Breast epithelium (tissue), 4 donors: ENCODE results near the gene LIMCH1. TPM values are rescaled to one million over a fixed set of nuclear protein-coding genes. Genes with fewer than 3 reads are reported as not detected.

Experiments used
- DNase-seq, 2 donors: peaks; one replicate each; pipeline ENCODE4 v3.0.0-alpha.2; 2019; ENCODE audit warnings: low spot score in 2 of 2
- H3K27ac ChIP-seq, 2 donors: fragments of 200-600 bp; sonication (generic) in 1 of 2; one replicate each; pipeline ENCODE4 v1.5.1; 2016 to 2019; ENCODE audit warnings: mild to moderate bottlenecking in 1 of 2
- H3K27me3 ChIP-seq, 2 donors: fragments of 200-600 bp; sonication (generic) in 1 of 2; one replicate each; pipeline versions ENCODE4 v1.5.1 to v1.6.0; 2017 to 2019; ENCODE audit warnings: control low read depth in 1 of 2, mild to moderate bottlenecking in 1 of 2
- H3K36me3 ChIP-seq: fragments of 200-600 bp; one replicate; pipeline ENCODE4 v1.5.1; 2019
- H3K4me1 ChIP-seq, 2 donors: fragments of 200-600 bp; sonication (generic); one replicate each; pipeline ENCODE4 v1.5.1; 2016 to 2019; ENCODE audit warnings: control low read depth in 1 of 2
- H3K4me3 ChIP-seq, 3 donors: fragments of 200-600 bp; sonication (generic); 1 replicate in 2 of 3; 2 replicates in 1 of 3; pipeline ENCODE4 v1.5.1; 2016 to 2019; ENCODE audit warnings: mild to moderate bottlenecking in 3 of 3, moderate library complexity in 2 of 3
- H3K9me3 ChIP-seq, 2 donors: fragments of 200-600 bp; sonication (generic) in 1 of 2; one replicate each; pipeline ENCODE4 v1.5.1; 2016 to 2019; ENCODE audit warnings: control low read depth in 1 of 2
- CTCF ChIP-seq, 3 donors: fragments of 450-650 bp; IDR thresholded peaks; one replicate each; pipeline ENCODE4 v1.5.1; 2016 to 2017; ENCODE audit warnings: antibody characterized with exemption in 3 of 3, mild to moderate bottlenecking in 3 of 3, moderate library complexity in 3 of 3
- POLR2A ChIP-seq: fragments of 450-650 bp; IDR thresholded peaks from one replicate; pipeline ENCODE4 v1.6.1; 2016; ENCODE audit warnings: antibody characterized with exemption, mild to moderate bottlenecking, moderate library complexity
- POLR2AphosphoS5 ChIP-seq, 3 donors: sonication (generic); formaldehyde crosslinking; IDR thresholded peaks; one replicate each; pipeline ENCODE4 v1.6.1; 2017; ENCODE audit warnings: antibody characterized with exemption in 3 of 3
- intact Hi-C: fragments of 100-400 bp; cut with DNase I; formaldehyde crosslinking; loops from one replicate; pipeline ENCODE4 v1.15.1; 2023; ENCODE audit warnings: low total_unique reads
- total RNA-seq, 3 donors: library from RNA; depleted of rRNA; stranded (reverse); fragments of >200 nt; gene quantifications; one replicate each; pipeline ENCODE4 v1.1.0, GENCODE V29; 2016

The LIMCH1 gene
- total RNA-seq, 3 donors from 2014 or later: 34.6 to 72.2 (median 71.8) TPM

DNA sequence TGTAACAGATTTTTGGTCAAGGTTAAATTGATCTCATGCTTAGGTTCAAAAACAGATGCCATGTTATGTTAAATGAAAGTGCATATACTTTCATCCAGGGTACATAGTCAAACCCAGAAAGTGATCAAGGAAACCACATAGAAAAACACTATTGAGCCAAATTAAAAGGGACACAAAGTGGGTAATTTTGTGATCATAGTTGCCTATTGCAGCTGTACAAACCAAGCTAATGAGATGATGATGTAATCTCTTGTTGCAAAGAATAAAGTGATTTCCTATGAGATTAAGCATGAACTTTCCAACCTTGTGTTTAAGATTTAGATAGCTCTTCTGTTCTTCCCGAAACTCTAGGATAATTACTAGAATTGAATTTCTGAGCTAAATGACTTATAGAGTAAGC lies 20.2 kb upstream of the LIMCH1 start:
- H3K27ac ChIP-seq: no peak overlapping the region
- H3K9me3 ChIP-seq: no peaks in the 10 kb centered on the region
- intact Hi-C loops: no loop called here
- H3K4me3 ChIP-seq: no peak overlapping the region
- no peaks in the 10 kb centered on the region for H3K36me3 ChIP-seq
- TF ChIP-seq CTCF (IDR thresholded peaks at IDR 0.05): no peak
- no peak for TF ChIP-seq POLR2A
- TF ChIP-seq POLR2AphosphoS5 (IDR thresholded peaks at IDR 0.05): no peak
- no peaks in the 10 kb centered on the region for H3K27me3 ChIP-seq
- DNase-seq: no peak
- no peaks in the 10 kb centered on the region for H3K4me1 ChIP-seq

- Histone ChIP-seq H3K27ac (no peak overlapping the region), H3K4me1 (no peaks in the 10 kb centered on the region), H3K27me3 (no peaks in the 10 kb centered on the region), H3K4me3 (no peak overlapping the region), H3K9me3 (no peaks in the 10 kb centered on the region), H3K36me3 (no peaks in the 10 kb centered on the region)
- intact Hi-C loops: no loop called here
- DNase-seq: no peak
- TF ChIP-seq POLR2A (no peak), POLR2AphosphoS5 (IDR thresholded peaks at IDR 0.05) (no peak), CTCF (IDR thresholded peaks at IDR 0.05) (no peak)
These were observed 13.5 kb upstream of the LIMCH1 start for GRCh38 chr4:41524425-41524824.

DNA sequence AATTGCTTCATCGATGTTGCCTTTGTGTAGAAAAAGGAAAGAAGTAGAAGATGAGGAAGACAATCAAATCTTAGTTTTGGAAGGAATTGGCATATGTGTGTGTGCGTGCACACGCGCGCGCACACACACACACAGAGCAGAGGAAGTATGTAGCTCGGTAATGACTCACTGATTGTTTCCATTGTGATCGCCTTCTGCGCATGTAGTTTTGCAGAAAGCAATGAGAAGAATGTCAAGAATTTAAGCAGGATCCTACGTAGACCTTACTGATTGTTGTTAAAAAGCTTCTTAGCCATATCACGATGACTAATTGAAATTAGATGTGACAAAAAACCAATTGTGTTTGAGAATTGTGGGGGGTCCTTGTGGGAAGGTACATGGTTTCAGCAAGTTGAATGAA lies 12.8 kb upstream of the LIMCH1 start:
- Histone ChIP-seq H3K36me3 (no peaks in the 10 kb centered on the region), H3K4me1 (no peaks in the 10 kb centered on the region), H3K9me3 (no peaks in the 10 kb centered on the region), H3K4me3 (no peak overlapping the region), H3K27me3 (no peaks in the 10 kb centered on the region), H3K27ac (no peak overlapping the region)
- TF ChIP-seq POLR2AphosphoS5 (IDR thresholded peaks at IDR 0.05) (no peak), POLR2A (no peak), CTCF (IDR thresholded peaks at IDR 0.05) (no peak)
- no peak for DNase-seq
- intact Hi-C loops: no loop called here

DNA sequence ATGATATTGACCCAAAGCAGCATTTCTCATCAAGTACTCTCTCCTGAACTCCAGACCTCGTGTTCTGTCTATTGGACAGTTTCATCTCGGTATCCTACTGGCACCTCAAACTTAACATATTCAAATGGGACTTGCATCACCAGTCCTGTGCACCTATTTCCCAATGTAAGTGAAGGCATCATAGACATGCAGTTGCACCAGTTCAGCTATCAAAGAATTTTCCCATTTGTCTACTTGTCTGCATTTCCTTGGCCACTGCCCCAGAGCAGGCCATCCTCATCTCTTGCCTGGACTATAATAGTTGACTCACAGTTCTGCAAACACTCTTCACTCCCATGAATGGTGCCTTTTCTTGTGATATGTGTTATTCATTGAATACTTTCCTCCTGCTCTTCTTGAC lies 11.3 kb upstream of the LIMCH1 start:
- no peak for TF ChIP-seq CTCF (IDR thresholded peaks at IDR 0.05)
- H3K4me1 ChIP-seq: no peaks in the 10 kb centered on the region
- DNase-seq: no peak
- no peaks in the 10 kb centered on the region for H3K9me3 ChIP-seq
- no peaks in the 10 kb centered on the region for H3K27me3 ChIP-seq
- no peak overlapping the region for H3K4me3 ChIP-seq
- intact Hi-C loops: no loop called here
- H3K27ac ChIP-seq: no peak overlapping the region
- no peaks in the 10 kb centered on the region for H3K36me3 ChIP-seq

GRCh38 chr4:41528512-41529205 lies 9.3 kb upstream of the LIMCH1 start:
- Histone ChIP-seq H3K27ac (no peak overlapping the region), H3K36me3 (no peaks in the 10 kb centered on the region), H3K4me3 (no peak overlapping the region), H3K4me1 (no peaks in the 10 kb centered on the region), H3K9me3 (no peaks in the 10 kb centered on the region), H3K27me3 (no peaks in the 10 kb centered on the region)
- intact Hi-C loops: no loop called here
- DNase-seq: no peak
- no peak for TF ChIP-seq POLR2AphosphoS5 (IDR thresholded peaks at IDR 0.05)
- no peak for TF ChIP-seq CTCF (IDR thresholded peaks at IDR 0.05)
- no peak for TF ChIP-seq POLR2A
